Measurements from ENCODE around the gene SYNGAP1. TPM values are rescaled to one million over a fixed set of nuclear protein-coding genes. Genes with fewer than 3 reads are reported as not detected.

SYNGAP1 gene
- total and polyA plus RNA-seq, 4 donors: 0.32 to 1.8 (median 1.1) TPM

- Histone ChIP-seq H3K4me3 (ENCODE audit: low read depth in 1 of 3, low read length in 3 of 3) (no peak overlapping the region), H3K4me1 (ENCODE audit: control insufficient read depth in 4 of 4, insufficient read depth in 4 of 4, low read length in 3 of 4) (peaks cover 4 to 12% (median 8%) of the 10 kb centered on the region in 4 donors), H3K27ac (ENCODE audit: low read depth in 1 of 2, low read length in 2 of 2) (no peak overlapping the region), H3K27me3 (ENCODE audit: control insufficient read depth in 4 of 4, insufficient read depth in 4 of 4, low read length in 3 of 4) (no peaks in the 10 kb centered on the region), H3K9me3 (ENCODE audit: control insufficient read depth in 4 of 4, low read length in 3 of 4) (no peaks in the 10 kb centered on the region), H3K36me3 (ENCODE audit: control insufficient read depth in 4 of 4, insufficient read depth in 3 of 4, low read depth in 1 of 4, low read length in 3 of 4) (peaks cover 0 to 4% (median 1%) of the 10 kb centered on the region in 4 donors), H3K9ac (ENCODE audit: low read depth in 1 of 2, low read length in 2 of 2) (no peak overlapping the region)
- 95% methylated on average over 15 of the region's 15 CpGs for WGBS
- TF ChIP-seq RXRA (IDR thresholded peaks at IDR 0.05) (no peak), NR2F2 (IDR thresholded peaks at IDR 0.05) (no peak), SP1 (IDR thresholded peaks at IDR 0.05) (no peak), EGR1 (IDR thresholded peaks at IDR 0.05; ENCODE audit: low read depth in 2 of 2) (no peak), FOXA2 (IDR thresholded peaks at IDR 0.05) (no peak), GABPA (IDR thresholded peaks at IDR 0.05 in 1 of 2, conservative IDR thresholded peaks at IDR 0.05 in 1 of 2) (no peak), TAF1 (conservative IDR thresholded peaks at IDR 0.05) (no peak), ATF3 (IDR thresholded peaks at IDR 0.05) (no peak), MAX (IDR thresholded peaks at IDR 0.05) (no peak), HNF4G (IDR thresholded peaks at IDR 0.05) (no peak), FOXA1 (IDR thresholded peaks at IDR 0.05) (no peak), YY1 (IDR thresholded peaks at IDR 0.05) (no peak), HNF4A (conservative IDR thresholded peaks at IDR 0.05) (no peak), CTCF (IDR thresholded peaks at IDR 0.05; ENCODE audit: low read depth, low read length, missing input control) (no peak)
- no peak for DNase-seq (ENCODE audit: low spot score)
Measured at GRCh38 chr6:33451606-33452005, 31.7 kb downstream of the SYNGAP1 start.

GRCh38 chr6:33452496-33452895 lies 32.6 kb downstream of the SYNGAP1 start:
- no peak overlapping the region for H3K27ac ChIP-seq (ENCODE audit: low read depth in 1 of 2, low read length in 2 of 2)
- peaks cover 4 to 12% (median 8%) of the 10 kb centered on the region in 4 donors for H3K4me1 ChIP-seq (ENCODE audit: control insufficient read depth in 4 of 4, insufficient read depth in 4 of 4, low read length in 3 of 4)
- 93% methylated on average over 4 of the region's 4 CpGs for WGBS
- peaks cover 0 to 4% (median 1%) of the 10 kb centered on the region in 4 donors for H3K36me3 ChIP-seq (ENCODE audit: control insufficient read depth in 4 of 4, insufficient read depth in 3 of 4, low read depth in 1 of 4, low read length in 3 of 4)
- TF ChIP-seq FOXA1 (IDR thresholded peaks at IDR 0.05) (no peak), JUND (IDR thresholded peaks at IDR 0.05) (no peak), SP1 (IDR thresholded peaks at IDR 0.05) (no peak), YY1 (IDR thresholded peaks at IDR 0.05) (no peak), NR2F2 (IDR thresholded peaks at IDR 0.05) (no peak), HNF4A (conservative IDR thresholded peaks at IDR 0.05) (no peak), HNF4G (IDR thresholded peaks at IDR 0.05) (no peak), RAD21 (IDR thresholded peaks at IDR 0.05) (no peak), TAF1 (conservative IDR thresholded peaks at IDR 0.05) (no peak), RXRA (IDR thresholded peaks at IDR 0.05) (no peak), MAX (IDR thresholded peaks at IDR 0.05) (no peak), FOXA2 (IDR thresholded peaks at IDR 0.05) (no peak), ATF3 (IDR thresholded peaks at IDR 0.05) (no peak), EGR1 (IDR thresholded peaks at IDR 0.05; ENCODE audit: low read depth in 2 of 2) (no peak), GABPA (IDR thresholded peaks at IDR 0.05 in 1 of 2, conservative IDR thresholded peaks at IDR 0.05 in 1 of 2) (no peak), REST (IDR thresholded peaks at IDR 0.05) (no peak)
- no peaks in the 10 kb centered on the region for H3K9me3 ChIP-seq (ENCODE audit: control insufficient read depth in 4 of 4, low read length in 3 of 4)
- no peak for DNase-seq (ENCODE audit: low spot score)
- H3K9ac ChIP-seq (ENCODE audit: low read depth in 1 of 2, low read length in 2 of 2): no peak overlapping the region
- no peaks in the 10 kb centered on the region for H3K27me3 ChIP-seq (ENCODE audit: control insufficient read depth in 4 of 4, insufficient read depth in 4 of 4, low read length in 3 of 4)
- no peak overlapping the region for H3K4me3 ChIP-seq (ENCODE audit: low read depth in 1 of 3, low read length in 3 of 3)

Data from liver (tissue), 9 donors.